ENCODE measurements around the gene ZNF674.

GRCh38 chrX:46582966-46583365, 37.7 kb upstream of the ZNF674 start:
- no peak for TF ChIP-seq CTCF (conservative IDR thresholded peaks at IDR 0.05; ENCODE audit: low read depth, low read length)
- TF ChIP-seq POLR2A (IDR thresholded peaks at IDR 0.05; ENCODE audit: low read depth, low read length) = no peak

Data from IMR-90 (cell line).